GM15510 (cell line): ENCODE results near the gene C3orf38.

Experiments used
- POLR2A ChIP-seq: IDR thresholded peaks from 3 replicates; pipeline ENCODE4 v1.6.1; 2011; ENCODE audit warnings: borderline replicate concordance; ENCODE audit not compliant: insufficient read length; ENCODE audit errors: extremely low read depth

Gene C3orf38

DNA sequence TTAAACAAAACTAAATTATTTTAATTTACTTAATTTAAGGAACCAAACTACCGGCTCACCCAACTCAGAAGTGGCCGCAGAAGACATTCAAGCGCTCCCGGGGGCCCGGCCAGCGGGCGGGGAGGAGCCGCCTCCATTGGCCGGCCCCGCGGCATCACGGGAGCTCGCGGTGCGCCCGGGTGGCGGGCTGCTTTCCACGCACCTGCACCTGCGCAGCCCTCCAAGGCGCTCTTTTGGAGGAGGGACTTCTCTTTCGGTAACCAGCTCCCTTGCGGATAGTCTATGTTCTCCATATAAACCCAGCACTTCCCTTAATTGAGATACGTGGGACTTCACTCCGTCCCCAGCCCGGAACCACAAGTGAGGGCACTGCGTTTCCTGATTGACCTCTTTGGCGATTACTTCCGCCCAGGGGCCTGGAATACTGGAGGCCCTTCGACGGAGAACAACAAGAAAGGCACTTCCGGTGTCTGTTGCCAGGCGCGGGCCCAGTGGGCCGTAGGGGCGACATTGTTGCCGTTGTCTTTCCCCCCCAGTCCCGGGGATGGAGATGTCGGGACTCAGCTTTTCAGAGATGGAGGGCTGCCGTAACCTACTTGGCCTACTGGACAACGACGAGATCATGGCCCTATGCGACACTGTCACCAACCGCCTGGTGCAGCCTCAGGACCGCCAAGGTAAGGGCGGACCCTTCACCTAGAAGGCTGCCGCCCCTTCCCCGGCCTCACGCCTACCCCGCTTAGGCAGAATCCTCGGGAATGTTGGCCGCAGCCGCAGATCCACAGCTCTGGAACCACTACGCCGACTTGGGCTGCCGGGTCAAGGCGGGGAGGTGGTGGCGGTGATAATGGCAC, at the start of gene C3orf38:
Gene C3orf38 (plus strand): TSS at position 451 of the 854 bp plus-strand sequence. CDS start 94 bp downstream, at position 545.
- peak; percentile 64 for TF ChIP-seq POLR2A

DNA sequence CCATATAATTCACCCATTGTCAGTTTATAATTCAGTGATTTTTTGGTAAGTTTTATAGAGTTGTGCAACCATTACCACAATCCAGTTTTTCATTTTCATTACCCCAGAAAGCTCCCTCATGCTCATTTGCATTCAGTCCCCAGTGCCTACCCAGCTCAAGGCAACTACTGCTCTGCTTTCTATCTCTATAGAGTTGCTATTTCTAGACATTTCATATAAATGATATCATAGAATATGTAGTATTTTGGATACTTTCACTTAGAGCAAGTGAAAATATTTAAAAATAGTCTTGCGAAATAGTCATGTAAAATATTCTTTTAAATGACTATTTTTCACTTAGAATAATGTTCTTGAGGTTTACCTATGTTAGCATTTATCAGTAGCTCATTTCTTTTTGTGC, 48.6 kb upstream of the C3orf38 start:
- no peak for TF ChIP-seq POLR2A

GRCh38 chr3:88105325-88105724, 44.4 kb upstream of the C3orf38 start:
- no peak for TF ChIP-seq POLR2A

DNA sequence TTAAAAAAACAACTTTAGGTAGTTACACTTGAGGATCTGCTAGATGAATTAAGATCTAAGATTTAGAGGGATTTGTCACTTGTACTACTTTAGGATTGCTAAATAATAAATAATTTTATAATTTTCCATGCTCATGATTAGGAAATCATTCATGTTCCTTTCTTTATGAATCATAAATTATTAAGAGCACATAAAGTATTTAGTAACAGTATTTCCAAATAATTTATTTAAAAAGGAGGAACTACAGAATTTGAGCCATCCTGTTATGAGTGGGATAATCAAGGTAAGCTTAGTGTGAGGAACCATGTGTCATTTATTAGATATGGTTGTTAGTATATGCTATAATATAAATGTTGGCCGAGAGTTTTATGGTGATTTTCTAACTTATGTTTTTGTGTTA, 37.5 kb upstream of the C3orf38 start:
- TF ChIP-seq POLR2A: no peak

DNA sequence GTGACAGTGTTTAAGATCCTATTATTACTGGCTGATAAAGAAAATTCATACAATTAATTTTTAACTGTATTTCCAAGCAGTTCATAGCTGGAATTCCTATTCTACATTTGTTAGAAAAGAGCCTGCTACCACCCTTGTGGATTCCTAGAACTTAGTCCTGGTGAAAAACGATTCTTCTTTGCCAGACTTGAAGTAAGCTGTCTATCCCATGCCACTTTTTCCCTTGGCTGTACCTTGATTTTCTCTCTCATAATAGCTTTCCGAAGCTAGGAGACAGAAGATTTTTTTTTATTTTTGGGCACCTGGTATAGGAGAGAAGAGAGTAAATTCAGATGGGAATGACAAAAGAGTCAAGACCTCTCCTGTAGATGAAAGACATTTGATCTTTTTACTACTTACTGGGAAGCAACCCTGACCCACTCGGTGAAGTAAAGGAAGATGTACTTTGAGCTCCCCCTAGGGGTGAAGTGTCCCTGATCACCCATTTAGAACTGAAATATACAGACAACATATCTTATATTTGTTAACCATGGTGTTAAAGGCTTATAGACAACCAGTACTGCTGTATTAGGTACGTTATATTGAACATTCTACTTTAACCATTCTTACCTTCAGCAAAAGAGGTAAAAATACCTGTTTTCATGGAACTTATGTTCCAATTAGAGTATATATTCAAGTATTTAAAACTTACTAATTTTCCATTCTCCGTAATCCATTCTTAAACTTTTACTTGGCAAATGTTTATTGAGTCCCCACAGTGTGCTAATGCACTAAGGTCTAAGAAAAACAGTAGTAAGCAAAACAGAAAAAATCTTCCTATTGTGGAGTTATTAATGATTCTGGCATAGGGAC, 36.2 kb upstream of the C3orf38 start:
- TF ChIP-seq POLR2A: no peak

- TF ChIP-seq POLR2A: no peak
These were observed 34.7 kb upstream of the C3orf38 start for GRCh38 chr3:88114878-88115549.

DNA sequence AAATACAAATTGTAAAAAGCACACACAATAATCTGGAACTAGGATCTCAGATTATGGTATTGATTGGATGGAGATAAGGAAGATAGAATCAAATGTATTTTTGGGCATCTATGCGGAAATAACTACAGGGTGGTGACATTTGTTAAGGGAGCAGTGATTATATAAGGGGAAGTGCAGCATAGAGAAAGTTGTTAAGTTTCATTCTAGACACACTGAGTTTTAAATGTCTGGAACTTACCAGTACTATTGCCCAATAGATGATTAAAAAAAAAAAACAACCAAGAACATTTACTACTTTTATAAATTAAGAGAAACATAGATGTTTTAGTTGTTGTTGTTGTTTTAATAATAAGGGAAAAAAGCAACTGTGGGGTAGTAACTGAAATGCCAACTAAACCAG, 32.1 kb upstream of the C3orf38 start:
- TF ChIP-seq POLR2A: no peak

- no peak for TF ChIP-seq POLR2A
These were observed 26.2 kb upstream of the C3orf38 start for GRCh38 chr3:88123526-88123925.

DNA sequence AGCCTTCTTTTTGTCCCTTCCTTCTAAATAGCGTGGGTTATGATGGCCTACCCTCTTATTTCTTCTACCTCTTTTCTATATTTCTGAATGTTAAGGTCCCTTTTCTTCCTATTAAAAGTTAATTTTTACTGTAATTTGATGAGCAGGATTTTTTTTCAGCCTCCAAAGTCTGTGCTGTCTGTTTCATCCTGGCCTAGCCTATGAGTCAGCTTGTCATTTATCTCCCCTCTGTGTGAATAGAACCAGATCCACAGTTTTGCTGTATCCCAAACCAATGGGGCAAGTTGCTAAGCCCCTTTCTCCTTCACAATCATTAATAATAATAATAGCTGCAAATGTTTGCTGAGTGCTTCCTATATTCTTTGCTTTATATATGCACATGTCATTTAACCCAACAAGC, 18.1 kb upstream of the C3orf38 start:
- no peak for TF ChIP-seq POLR2A

GRCh38 chr3:88132894-88133293, 16.9 kb upstream of the C3orf38 start:
- no peak for TF ChIP-seq POLR2A

DNA sequence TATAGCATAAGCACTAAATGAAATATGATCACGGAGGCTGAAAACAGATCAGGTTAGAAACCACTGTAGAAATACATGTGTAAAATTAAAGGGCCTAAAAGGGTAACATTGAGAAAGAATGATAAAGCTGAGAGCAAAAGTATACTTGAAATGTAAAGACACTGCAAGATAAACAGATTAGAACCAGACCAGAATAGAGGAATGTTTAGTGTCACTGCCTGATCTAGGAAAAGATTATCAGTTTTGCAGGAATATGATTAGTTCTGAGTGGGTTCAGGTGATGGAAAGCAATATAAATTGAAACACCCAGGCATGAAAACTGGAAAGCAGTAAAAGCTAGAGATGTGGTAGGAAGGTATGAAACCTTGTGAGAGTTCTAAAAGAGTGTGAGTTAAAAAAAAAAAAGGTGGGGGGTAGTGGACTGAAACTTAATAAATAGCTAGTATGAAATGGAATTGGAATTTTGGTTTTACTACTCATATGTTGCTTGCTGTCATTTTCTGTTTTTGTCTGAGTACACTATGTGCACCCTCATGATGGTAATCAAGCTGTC, 16.0 kb upstream of the C3orf38 start:
- no peak for TF ChIP-seq POLR2A

DNA sequence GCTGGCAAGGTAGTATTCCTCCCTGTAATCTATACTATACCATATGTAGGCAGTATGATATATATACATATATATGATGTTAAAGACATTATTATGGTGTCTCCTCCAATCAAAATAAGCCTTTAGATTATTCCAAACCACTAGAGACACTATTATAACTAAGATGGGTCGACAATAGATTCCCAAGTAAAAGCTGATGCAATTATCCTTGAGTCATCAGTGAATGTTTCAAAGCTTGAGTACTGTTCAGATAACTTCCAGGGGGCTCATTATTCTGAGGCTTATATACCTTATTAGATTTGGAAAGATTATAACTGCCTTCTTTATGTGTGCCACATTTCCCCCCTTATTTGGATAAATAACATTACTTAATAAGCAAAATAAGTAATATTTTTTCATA, 11.9 kb upstream of the C3orf38 start:
- TF ChIP-seq POLR2A: no peak

DNA sequence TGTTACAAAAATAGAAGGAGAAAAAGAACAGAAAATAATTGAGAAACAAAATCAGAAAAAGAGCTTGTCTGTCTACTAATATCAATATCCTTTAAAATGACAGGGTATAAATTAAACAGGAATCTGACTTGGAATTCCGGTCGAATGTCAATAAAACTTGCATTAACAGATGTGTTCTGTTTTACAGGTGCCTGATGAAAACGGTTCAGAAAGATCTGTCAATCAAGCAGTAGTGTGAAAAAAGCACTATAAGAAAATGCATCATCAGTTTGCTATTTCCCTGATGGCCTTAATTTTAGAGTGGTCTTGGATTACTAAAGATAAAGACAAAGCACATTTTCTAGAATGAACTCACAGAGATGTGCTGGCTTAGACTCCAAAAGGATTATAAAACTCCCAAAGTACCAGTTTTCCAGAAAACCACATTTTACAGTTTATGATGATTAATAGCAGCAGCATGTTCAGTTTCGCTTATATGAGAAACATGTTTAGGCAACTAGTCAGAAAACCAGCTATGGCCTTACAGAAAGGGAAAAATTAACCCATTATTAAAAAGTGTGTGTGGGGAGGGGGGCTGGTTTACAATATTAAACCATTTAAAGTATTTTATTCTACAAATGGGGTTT, 8.2 kb upstream of the C3orf38 start:
- no peak for TF ChIP-seq POLR2A

- no peak for TF ChIP-seq POLR2A
These were observed 7.6 kb upstream of the C3orf38 start for GRCh38 chr3:88142094-88142624.

- TF ChIP-seq POLR2A: no peak
These were observed 2.5 kb upstream of the C3orf38 start for GRCh38 chr3:88147261-88147660.

GRCh38 chr3:88148651-88149050, 1.1 kb upstream of the C3orf38 start:
- no peak for TF ChIP-seq POLR2A
